Measurements from ENCODE around the gene SIK2. TPM values are rescaled to one million over a fixed set of nuclear protein-coding genes. Genes with fewer than 3 reads are reported as not detected.

Gene SIK2
- total RNA-seq, 4 donors from 2014 or later = 6.1 to 24.3 (median 9.5) TPM

DNA sequence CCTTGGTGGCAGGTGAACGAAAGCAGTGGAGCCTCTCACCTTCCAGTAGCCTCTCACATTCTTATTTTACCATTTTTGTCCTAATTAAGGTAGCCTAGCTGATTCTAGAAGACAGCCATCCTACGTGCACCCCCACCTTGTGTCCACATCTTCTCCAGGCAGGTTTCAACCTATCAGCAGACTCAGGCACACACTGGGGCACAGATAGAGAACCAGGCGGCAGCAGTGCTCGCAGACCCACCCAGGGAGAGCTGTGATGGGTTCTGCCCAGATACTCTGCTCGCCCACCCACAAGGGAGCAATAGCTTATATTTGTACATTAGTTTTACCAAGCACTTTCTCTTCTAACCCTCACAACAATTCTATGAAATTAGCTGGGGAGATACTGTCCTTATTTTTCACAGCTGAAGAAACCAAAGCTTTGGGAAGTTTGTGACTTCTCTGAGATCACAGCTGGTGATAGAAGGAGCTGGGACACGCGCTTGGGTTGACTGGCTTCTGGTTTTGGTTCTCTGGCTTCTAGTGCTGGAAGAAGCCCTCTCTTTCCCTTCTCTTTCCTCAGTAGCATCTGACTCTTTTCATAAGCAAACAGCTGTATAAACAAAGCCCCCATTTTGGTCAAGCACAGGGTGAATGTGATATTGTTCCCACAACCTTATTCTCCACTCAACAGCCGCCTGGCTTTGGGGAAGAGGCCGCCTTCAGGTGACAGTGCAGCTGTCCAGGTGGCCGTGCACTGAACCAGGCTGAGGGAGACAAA is 127.0 kb downstream of the SIK2 start:
- intact Hi-C loops (cut with DNase I) = no loop called here
- TF ChIP-seq POLR2A (IDR thresholded peaks at IDR 0.05) = no peak
- TF ChIP-seq, protein P1, sequence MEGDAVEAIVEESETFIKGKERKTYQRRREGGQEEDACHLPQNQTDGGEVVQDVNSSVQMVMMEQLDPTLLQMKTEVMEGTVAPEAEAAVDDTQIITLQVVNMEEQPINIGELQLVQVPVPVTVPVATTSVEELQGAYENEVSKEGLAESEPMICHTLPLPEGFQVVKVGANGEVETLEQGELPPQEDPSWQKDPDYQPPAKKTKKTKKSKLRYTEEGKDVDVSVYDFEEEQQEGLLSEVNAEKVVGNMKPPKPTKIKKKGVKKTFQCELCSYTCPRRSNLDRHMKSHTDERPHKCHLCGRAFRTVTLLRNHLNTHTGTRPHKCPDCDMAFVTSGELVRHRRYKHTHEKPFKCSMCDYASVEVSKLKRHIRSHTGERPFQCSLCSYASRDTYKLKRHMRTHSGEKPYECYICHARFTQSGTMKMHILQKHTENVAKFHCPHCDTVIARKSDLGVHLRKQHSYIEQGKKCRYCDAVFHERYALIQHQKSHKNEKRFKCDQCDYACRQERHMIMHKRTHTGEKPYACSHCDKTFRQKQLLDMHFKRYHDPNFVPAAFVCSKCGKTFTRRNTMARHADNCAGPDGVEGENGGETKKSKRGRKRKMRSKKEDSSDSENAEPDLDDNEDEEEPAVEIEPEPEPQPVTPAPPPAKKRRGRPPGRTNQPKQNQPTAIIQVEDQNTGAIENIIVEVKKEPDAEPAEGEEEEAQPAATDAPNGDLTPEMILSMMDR (IDR thresholded peaks at IDR 0.05) = no peak
- DNase-seq = no peak
- H3K4me3 ChIP-seq = no peak overlapping the region
- H3K4me1 ChIP-seq = peaks cover 25 to 55% (median 50%) of the 10 kb centered on the region in 3 donors
- H3K27ac ChIP-seq = peak overlapping the region in 3 of 4 donors; percentile 76 to 94 (median 91)
- H3K36me3 ChIP-seq = peaks cover 3 to 42% (median 17%) of the 10 kb centered on the region in 3 donors
- WGBS, 2 donors = 80 to 91% methylated on average over 8 to 9 of the region's 10 CpGs
- no peaks in the 10 kb centered on the region for H3K9me3 ChIP-seq
- H3K27me3 ChIP-seq = no peaks in the 10 kb centered on the region

DNA sequence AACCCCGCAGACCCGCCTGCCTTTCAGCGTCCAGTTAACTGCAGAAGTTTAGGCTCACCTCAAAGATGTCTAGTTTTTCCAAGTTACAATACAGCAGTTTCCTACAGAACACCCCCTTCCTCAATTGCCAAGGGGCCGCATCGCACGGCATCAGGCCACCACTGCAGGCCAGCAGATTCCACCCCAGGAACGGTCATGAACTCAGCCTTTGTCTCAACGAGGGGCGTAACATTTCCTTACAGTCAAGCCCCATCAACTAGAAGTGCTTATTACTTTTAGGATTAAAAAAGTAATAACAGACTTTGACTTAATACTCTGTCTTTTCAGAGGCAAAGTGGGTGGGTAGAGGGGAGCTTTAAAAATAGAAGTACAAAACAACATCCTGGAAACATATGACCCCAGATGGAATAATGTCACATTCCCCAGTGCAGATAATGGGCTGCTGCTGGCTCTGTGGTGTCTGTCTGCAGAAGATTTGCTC is 127.6 kb downstream of the SIK2 start:
- no peaks in the 10 kb centered on the region for H3K27me3 ChIP-seq
- WGBS, 2 donors = 48 to 63% methylated on average over 4 to 9 of the region's 9 CpGs
- peaks cover 3 to 36% (median 11%) of the 10 kb centered on the region in 3 donors for H3K36me3 ChIP-seq
- TF ChIP-seq, protein P1 (IDR thresholded peaks at IDR 0.05) = no peak
- TF ChIP-seq POLR2A (IDR thresholded peaks at IDR 0.05) = no peak
- peak overlapping the region in 3 of 4 donors; percentile 76 to 94 (median 91) for H3K27ac ChIP-seq
- peaks cover 31 to 61% (median 56%) of the 10 kb centered on the region in 3 donors for H3K4me1 ChIP-seq
- H3K4me3 ChIP-seq = no peak overlapping the region
- intact Hi-C loops (cut with DNase I) = no loop called here
- DNase-seq = no peak
- no peaks in the 10 kb centered on the region for H3K9me3 ChIP-seq

DNA sequence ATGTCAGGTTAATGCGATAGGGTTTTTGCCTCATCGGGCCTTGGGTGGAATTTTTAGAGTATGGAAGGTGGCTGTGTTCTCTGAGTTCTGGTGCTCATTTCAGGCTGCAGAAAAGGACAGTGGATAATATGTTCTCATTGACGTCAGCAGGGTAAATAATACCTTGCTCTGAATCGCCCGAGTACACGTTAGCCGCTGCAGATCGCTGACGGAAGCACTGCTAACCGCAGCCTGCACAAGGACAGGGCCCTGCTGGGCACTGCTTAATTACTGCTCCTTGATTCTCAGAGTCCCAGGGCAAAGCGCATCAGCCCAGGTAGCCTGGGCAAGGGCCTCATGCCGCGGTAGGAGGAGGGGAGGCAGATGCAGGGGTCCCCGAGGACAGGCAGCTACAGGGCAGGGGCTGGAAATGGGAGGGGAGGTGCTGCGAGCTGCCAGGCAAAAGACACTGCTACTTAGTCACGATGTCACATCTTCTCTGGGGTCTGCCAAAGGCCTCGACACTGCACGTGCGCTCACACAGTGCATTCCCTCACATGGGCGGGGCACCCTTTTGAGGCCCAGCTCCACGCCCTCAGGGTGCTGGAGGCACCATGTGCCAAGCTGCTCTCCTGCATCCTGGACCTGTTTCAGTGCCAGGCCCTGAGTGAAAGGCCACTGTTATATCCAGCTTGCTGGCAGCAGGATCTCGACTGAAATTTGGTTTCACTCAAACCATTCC is 128.8 kb downstream of the SIK2 start:
- 42 to 62% methylated on average over 8 to 9 of the region's 22 CpGs for WGBS, 2 donors
- intact Hi-C loops (cut with DNase I) = no loop called here
- TF ChIP-seq, protein P1 (IDR thresholded peaks at IDR 0.05) = no peak
- TF ChIP-seq POLR2A (IDR thresholded peaks at IDR 0.05) = no peak
- peak overlapping the region; percentile 85 to 98 (median 92) for H3K27ac ChIP-seq
- H3K36me3 ChIP-seq = peaks cover 0 to 24% (median 4%) of the 10 kb centered on the region in 3 donors
- H3K27me3 ChIP-seq = no peaks in the 10 kb centered on the region
- no peaks in the 10 kb centered on the region for H3K9me3 ChIP-seq
- no peak for DNase-seq
- no peak overlapping the region for H3K4me3 ChIP-seq
- H3K4me1 ChIP-seq = peaks cover 42 to 73% (median 66%) of the 10 kb centered on the region in 3 donors

DNA sequence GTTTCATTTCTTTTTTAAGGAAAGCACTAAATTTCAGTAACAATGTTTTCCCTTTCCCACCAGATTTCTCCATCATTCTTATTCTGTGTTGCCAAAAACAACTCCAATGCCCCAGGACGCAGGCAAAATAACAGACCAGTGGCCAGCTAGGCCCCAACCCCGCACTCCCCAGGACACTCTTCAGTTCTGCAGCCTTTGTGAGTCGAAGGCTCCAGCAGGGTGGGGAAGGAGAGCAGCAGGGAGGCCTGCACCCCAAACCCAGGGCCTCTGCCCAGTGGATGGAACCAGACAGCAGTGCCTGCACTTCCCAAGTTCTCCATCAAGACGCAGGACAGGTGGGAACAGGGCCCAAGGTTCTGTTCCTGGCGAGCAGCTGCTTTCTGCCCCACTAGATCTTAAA is 129.6 kb downstream of the SIK2 start:
- TF ChIP-seq, protein P1 (IDR thresholded peaks at IDR 0.05) = no peak
- no peak for TF ChIP-seq POLR2A (IDR thresholded peaks at IDR 0.05)
- H3K27me3 ChIP-seq = no peaks in the 10 kb centered on the region
- peak overlapping the region; percentile 85 to 98 (median 92) for H3K27ac ChIP-seq
- H3K4me1 ChIP-seq = peaks cover 49 to 81% (median 73%) of the 10 kb centered on the region in 3 donors
- peaks cover 0 to 17% (median 0%) of the 10 kb centered on the region in 3 donors for H3K36me3 ChIP-seq
- no peak for DNase-seq
- H3K4me3 ChIP-seq = no peak overlapping the region
- 87 to 100% methylated on average over 2 to 5 of the region's 5 CpGs for WGBS, 2 donors
- intact Hi-C loops (cut with DNase I) = no loop called here
- no peaks in the 10 kb centered on the region for H3K9me3 ChIP-seq

DNA sequence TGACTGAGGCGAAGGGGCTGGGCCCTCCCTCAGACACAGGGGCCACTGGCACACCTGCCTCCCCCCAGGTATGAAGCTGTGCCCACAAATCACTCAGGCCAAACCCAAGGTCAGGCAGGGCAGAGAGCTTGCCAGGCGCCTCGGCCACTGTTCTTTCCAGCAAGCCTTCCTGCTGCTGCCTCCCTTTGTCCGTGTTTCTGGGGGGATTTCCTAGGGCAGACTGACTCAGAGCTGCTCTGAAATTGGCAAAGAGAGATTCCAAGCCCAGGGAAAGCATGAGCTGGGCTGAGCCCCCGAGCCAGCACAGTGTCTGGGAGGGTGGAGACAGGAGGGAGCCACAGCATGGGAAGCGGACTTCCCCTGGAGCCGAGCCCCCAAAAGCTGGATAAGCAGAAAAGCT is 130.8 kb downstream of the SIK2 start:
- Histone ChIP-seq H3K4me3 (no peak overlapping the region), H3K27ac (peak overlapping the region; percentile 85 to 98 (median 92)), H3K9me3 (no peaks in the 10 kb centered on the region), H3K27me3 (no peaks in the 10 kb centered on the region), H3K36me3 (peaks cover 0 to 12% (median 0%) of the 10 kb centered on the region in 3 donors), H3K4me1 (peaks cover 57 to 93% (median 85%) of the 10 kb centered on the region in 3 donors)
- intact Hi-C loops (cut with DNase I) = no loop called here
- TF ChIP-seq, protein P1 (IDR thresholded peaks at IDR 0.05) = no peak
- peak in 1 of 4 donors; percentile 39 for TF ChIP-seq POLR2A (IDR thresholded peaks at IDR 0.05)
- WGBS, 2 donors = 0 to 25% methylated on average over 1 to 3 of the region's 7 CpGs
- DNase-seq = no peak

Data from esophagus squamous epithelium (tissue), 5 donors.